HL-60/S4 treated with retinoic acid at 250 ng/mL for 4 days and 3 days (cell line): Measurements from ENCODE around the gene SVEP1.
"Not testable (repeated sequence)": the region's sequence is repeated elsewhere in the genome, so short reads cannot be mapped to it uniquely, and the experiment has no call there.

Experiments
- in situ Hi-C: fragments of 300-500 bp; cut with MboI; formaldehyde crosslinking; loops from 2 replicates; pipeline ENCODE4 v1.7.0; 2022; ENCODE audit warnings: low sequenced_read_pairs

The SVEP1 gene

GRCh38 chr9:110455860-110456259 lies 123.7 kb downstream of the SVEP1 start:
- in situ Hi-C loops = no loop called here

DNA sequence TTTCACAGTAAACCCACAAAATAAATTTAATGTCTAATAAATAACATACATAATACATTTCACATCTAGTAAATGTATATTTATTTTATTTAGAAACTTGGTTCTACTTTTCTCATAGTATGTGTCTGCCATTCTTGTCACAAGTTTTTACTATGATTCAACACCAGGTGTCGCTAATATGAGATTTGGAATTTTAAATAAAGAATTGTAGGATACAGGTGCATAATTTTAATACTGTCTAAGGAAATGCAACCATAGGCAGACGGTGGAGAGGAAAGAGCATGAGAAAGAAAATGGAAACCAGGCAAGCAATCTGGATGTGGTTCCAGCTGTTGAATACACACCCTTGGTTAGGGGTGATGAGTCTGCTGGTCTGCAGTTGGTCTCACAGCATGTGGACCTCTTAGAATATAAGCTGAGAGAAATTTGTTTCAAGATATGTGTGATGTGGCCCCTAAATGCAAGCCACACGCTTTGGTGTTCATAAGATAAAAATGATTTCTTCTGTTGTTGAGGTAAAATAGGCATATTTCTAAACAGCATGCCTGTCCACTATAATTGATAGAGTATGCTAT lies 127.2 kb downstream of the SVEP1 start:
- in situ Hi-C loops = no loop called here

GRCh38 chr9:110451726-110452125 lies 127.8 kb downstream of the SVEP1 start:
- in situ Hi-C loops = no loop called here

GRCh38 chr9:110447476-110447875 lies 132.1 kb downstream of the SVEP1 start:
- in situ Hi-C loops = loop anchor here (25.0 kb wide), 2 partner anchors 90 to 165 kb away; no protein-coding TSS in a partner anchor

DNA sequence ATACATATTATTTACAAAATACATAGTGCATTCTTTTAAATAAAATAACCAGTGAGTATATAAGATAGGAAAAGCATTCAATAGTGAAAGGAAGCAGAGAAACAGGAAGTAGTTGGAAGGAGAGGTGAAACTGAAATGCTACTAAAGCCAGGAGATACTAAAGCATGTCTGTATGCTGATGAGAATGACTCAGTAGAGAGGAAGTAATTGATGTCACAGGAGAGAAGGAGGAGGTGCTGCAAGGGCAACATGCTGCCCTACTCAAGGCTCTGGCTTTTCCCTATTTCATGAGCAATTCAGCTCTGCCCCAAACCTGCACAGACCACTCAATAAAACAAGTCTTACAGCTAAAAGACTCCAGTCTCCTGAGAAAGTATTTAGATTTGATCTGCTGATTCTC lies 133.4 kb downstream of the SVEP1 start:
- in situ Hi-C loops = loop anchor here (25.0 kb wide), 2 partner anchors 91 to 166 kb away; no protein-coding TSS in a partner anchor

DNA sequence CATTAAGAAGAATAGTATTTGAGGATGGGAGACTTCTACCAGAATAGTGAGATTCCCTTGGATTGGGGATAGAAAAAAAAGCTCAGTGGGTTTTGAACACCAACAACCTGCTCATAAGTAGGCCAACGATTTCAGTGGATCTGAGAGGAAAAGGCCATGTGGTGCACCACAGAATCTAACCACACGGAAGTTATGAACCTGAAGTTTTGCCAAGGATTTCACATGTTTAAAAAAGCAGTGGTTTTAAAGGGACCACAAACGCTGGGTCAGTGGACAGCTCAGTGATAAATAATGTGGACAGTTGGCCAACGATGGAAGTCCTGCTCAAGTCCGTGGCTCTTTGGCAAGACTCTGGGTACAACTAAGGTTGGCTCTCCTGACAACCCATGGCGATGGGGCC lies 134.6 kb downstream of the SVEP1 start:
- in situ Hi-C loops = loop anchor here (25.0 kb wide), 2 partner anchors 92 to 167 kb away; no protein-coding TSS in a partner anchor

- in situ Hi-C loops = loop anchor here (25.0 kb wide), 2 partner anchors 93 to 168 kb away; no protein-coding TSS in a partner anchor
Measured at GRCh38 chr9:110443866-110444220, 135.7 kb downstream of the SVEP1 start.

GRCh38 chr9:110443146-110443865 lies 136.2 kb downstream of the SVEP1 start:
- in situ Hi-C loops = loop anchor here (25.0 kb wide), 2 partner anchors 94 to 169 kb away; no protein-coding TSS in a partner anchor

- in situ Hi-C loops = loop anchor here (25.0 kb wide), 2 partner anchors 97 to 172 kb away; no protein-coding TSS in a partner anchor
Measured at GRCh38 chr9:110440796-110441195, 138.7 kb downstream of the SVEP1 start.

DNA sequence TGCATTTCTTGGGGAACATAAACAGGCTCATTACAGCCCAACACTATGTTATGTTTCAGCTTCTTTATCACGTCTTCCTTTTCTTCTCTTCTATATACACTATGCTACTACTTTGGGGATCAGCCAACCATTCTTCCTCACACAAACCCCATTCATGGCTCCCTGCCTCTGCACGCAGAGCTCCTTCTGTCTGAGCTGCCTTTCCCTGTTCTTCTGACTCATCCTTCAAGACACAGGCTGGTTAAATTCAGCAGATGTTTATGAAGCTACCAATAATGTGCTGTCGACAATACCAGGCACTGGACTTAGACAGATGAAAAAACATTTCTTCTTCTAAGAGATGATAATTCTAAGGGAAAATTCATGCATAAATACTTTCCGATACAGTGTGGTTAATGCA lies 139.4 kb downstream of the SVEP1 start:
- in situ Hi-C loops = loop anchor here (25.0 kb wide), 2 partner anchors 97 to 172 kb away; no protein-coding TSS in a partner anchor

GRCh38 chr9:110432253-110432652 lies 147.3 kb downstream of the SVEP1 start:
- in situ Hi-C loops = loop anchor here (25.0 kb wide), 2 partner anchors 105 to 180 kb away; no protein-coding TSS in a partner anchor

GRCh38 chr9:110429453-110429852 lies 150.1 kb downstream of the SVEP1 start:
- in situ Hi-C loops = loop anchor here (25.0 kb wide), 2 partner anchors 108 to 183 kb away; no protein-coding TSS in a partner anchor

DNA sequence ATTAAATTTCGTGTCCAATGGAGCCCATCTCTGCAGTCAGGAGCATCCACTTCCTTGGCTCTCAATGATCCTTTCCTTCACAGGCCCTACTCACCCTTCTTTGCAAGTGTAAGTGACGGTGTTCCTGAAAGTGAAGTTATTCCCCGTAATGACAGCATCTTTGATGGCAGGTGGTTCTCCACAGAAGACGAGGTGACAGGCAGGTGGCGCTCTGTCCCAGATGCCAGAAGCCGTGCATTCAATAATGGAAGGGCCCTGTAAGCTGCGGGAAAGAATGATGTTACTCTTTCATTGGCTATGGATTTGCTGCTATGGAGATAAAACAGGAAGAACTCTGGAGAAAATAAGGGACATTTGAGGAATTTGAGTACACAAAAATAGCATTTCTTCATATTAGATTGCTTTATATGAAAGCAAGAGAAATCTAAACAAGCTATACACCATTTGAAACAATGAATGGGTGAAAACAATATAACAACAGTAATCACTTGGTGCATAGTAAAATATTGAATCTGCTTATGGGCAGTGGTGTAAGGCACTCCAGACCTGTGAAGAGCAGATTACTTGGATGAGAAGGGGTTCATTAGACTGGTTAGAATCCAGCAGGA lies 151.9 kb downstream of the SVEP1 start:
- in situ Hi-C loops = loop anchor here (25.0 kb wide), 2 partner anchors 110 to 185 kb away; no protein-coding TSS in a partner anchor

DNA sequence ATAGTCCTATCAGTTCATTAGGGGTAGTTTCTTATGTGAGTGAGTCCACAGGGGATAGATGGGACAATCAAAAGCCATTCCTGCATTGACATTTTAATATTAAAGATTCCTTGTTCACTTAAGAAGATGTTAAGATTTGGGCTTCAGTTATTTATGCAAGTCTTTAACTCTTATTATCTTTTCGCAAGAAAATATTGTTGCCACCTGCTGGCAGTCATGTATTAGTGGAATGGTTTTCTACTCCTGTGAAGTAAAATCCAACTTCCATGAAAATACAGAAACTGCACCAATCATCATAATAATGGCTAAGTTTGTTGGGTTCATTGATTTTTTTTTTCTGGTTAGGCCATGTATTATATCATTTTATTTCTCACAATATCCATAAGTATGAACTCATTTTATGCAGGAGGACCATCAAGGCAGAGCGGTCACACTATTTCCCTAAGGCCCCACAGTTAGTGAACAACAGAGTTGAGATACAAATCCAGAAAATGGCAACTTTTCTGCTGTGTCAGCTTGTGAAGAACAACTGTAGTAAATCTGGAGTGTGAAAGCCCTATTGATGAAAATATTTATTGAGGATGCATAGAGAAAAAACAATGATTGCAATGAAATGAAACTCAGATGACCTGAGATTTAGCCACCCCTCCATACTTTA lies 153.4 kb downstream of the SVEP1 start:
- in situ Hi-C loops = loop anchor here (25.0 kb wide), 2 partner anchors 111 to 186 kb away; no protein-coding TSS in a partner anchor

- in situ Hi-C loops = no loop called here
Measured at GRCh38 chr9:110414471-110414870, 165.1 kb downstream of the SVEP1 start.

DNA sequence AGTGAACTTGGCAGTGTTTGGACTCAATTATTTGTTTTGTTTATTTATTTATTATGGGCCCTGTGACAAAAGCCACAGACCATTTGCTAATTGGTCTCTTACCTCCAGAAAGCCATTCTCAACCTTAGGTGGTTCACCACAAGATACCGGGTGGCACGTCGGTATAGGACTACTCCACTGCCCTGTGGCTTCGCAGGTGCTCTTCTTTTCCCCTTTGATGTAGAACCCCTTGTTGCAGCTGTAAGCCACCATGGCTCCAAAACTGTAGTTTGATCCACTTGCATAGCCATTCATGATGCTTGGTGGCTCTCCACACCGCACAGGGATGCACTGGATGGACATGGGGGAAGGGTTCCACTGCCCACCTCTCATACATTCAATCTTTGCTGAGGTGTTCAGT lies 168.6 kb downstream of the SVEP1 start:
- in situ Hi-C loops = no loop called here

DNA sequence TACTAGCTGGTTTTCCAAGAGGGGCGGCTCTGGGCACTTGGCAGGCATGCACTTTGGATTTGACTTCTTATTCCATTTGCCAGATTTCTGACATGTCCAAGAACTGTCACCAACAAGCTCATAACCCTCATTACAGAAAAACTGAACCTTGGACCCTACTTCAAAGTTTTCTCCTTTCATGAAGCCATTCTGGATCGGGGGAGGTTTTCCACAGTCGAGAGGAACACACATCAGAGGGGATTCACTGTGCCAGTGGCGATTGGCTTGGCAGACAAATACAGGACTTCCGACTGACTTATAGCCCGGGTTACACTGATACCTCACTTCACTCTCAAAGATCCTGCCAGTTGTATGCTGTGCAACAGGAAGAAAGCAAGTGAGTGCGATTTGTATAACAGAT lies 170.9 kb downstream of the SVEP1 start:
- in situ Hi-C loops = no loop called here

DNA sequence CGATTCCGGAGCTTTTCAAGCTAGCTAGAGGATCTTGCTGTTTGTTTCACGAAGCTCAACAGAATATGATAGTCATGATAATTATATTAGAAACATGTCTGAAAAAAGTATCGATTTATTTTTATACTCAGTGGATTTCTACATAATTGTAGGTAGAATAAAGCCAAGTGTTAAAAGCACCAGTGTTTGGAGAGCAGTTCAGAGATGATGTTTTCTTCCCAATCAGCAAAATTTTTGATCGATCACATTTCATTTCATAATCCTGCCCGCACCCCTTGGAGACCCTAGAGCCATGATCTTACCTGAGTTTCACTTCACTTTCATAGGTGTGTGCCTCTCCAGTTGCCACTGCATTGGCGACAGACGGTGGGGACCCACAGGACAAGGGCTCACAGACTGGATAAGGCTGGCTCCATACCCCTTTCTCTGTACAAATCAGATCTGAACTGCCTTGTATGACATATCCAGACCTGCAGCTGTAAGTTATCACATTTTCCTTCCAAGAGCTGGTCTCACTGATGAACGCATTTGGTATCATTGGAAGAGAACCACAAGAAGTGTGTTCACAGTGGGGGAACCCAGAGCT lies 173.6 kb downstream of the SVEP1 start:
- in situ Hi-C loops = no loop called here

- in situ Hi-C loops = no loop called here
Measured at GRCh38 chr9:110404473-110404872, 175.1 kb downstream of the SVEP1 start.

DNA sequence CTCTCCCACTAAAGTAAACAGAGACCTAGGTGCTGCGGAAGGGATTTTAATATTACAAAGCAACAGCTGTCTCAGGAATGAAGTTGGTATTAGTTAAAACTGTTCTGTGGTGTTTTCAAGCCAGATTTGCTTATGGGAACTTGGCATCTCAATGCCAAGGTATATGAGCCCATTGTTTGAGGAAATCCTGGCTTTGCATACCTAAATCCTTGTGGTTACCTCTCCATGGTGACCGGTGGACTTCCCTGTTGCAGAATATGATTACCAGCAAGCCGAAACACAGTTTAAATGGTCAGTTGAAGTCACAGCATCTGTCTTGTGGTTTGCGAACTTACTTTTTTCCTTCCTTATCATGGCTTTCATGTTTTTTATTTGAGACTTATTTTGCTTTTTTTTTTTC lies 179.6 kb downstream of the SVEP1 start:
- in situ Hi-C loops = no loop called here

DNA sequence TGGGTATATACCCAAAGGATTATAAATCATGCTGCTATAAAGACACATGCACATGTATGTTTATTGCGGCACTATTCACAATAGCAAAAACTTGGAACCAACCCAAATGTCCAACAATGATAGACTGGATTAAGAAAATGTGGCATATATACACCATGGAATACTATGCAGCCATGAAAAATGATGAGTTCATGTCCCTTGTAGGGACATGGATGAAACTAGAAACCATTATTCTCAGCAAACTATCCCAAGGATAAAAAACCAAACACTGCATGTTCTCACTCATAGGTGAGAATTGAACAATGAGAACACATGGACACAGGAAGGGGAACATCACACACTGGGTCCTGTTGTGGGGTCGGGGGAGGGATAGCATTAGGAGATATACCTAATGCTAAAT lies 180.5 kb downstream of the SVEP1 start:
- in situ Hi-C loops = not testable (repeated sequence)
